ENCODE results near the gene MAB21L1. TPM values are rescaled to one million over a fixed set of nuclear protein-coding genes. Genes with fewer than 3 reads are reported as not detected.

MAB21L1 gene
- not detected for total RNA-seq

- Mint-ChIP-seq H3K27me3 (peaks cover 71% of the 10 kb centered on the region), H3K27ac (peak within 1 kb of the TSS; percentile 19), H3K4me3 (peak within 1 kb of the TSS; percentile 67), H3K4me1 (peaks cover 13% of the 10 kb centered on the region), H3K36me3 (peaks cover 5% of the 10 kb centered on the region), H3K9me3 (ENCODE audit: low read depth) (peaks cover 3% of the 10 kb centered on the region)
- ATAC-seq = no peak
- CTCF ChIA-PET = no interaction called here
- no peak for DNase-seq
These were observed at the start of gene MAB21L1 for GRCh38 chr13:35475960-35476943. Gene MAB21L1, minus strand, starts transcription at chr13:35476689. Its CDS starts 551 bp downstream, at chr13:35476138.

GRCh38 chr13:35524171-35524570 lies 47.7 kb upstream of the MAB21L1 start:
- no peak for DNase-seq
- Mint-ChIP-seq H3K36me3 (no peaks in the 10 kb centered on the region), H3K4me3 (no peak overlapping the region), H3K27ac (no peak overlapping the region), H3K9me3 (ENCODE audit: low read depth) (peaks cover 5% of the 10 kb centered on the region), H3K4me1 (no peaks in the 10 kb centered on the region), H3K27me3 (no peaks in the 10 kb centered on the region)
- CTCF ChIA-PET = no interaction called here
- ATAC-seq = no peak

GRCh38 chr13:35518337-35518946 lies 42.0 kb upstream of the MAB21L1 start:
- no peak for DNase-seq
- Mint-ChIP-seq H3K4me1 (no peaks in the 10 kb centered on the region), H3K9me3 (ENCODE audit: low read depth) (peaks cover 8% of the 10 kb centered on the region), H3K36me3 (no peaks in the 10 kb centered on the region), H3K27ac (no peak overlapping the region), H3K27me3 (no peaks in the 10 kb centered on the region), H3K4me3 (no peak overlapping the region)
- no peak for ATAC-seq
- CTCF ChIA-PET = no interaction called here

- ATAC-seq = no peak
- H3K27me3 Mint-ChIP-seq = no peaks in the 10 kb centered on the region
- CTCF ChIA-PET = no interaction called here
These were observed 38.5 kb upstream of the MAB21L1 start for GRCh38 chr13:35514801-35515502.

GRCh38 chr13:35514061-35514477 lies 37.6 kb upstream of the MAB21L1 start:
- ATAC-seq (no peak), DNase-seq (no peak)
- Mint-ChIP-seq H3K27ac (no peak overlapping the region), H3K9me3 (ENCODE audit: low read depth) (peaks cover 6% of the 10 kb centered on the region), H3K4me1 (no peaks in the 10 kb centered on the region), H3K27me3 (no peaks in the 10 kb centered on the region), H3K4me3 (no peak overlapping the region), H3K36me3 (no peaks in the 10 kb centered on the region)
- CTCF ChIA-PET = no interaction called here

More at GRCh38 chr13:35514801-35515502, 38.5 kb upstream of the MAB21L1 start:
- Mint-ChIP-seq H3K4me1 (no peaks in the 10 kb centered on the region), H3K27ac (no peak overlapping the region), H3K4me3 (no peak overlapping the region), H3K36me3 (no peaks in the 10 kb centered on the region), H3K9me3 (ENCODE audit: low read depth) (peaks cover 6% of the 10 kb centered on the region)
- DNase-seq = no peak

GRCh38 chr13:35512271-35512920 lies 35.9 kb upstream of the MAB21L1 start:
- peaks cover 6% of the 10 kb centered on the region for H3K9me3 Mint-ChIP-seq (ENCODE audit: low read depth)
- no peaks in the 10 kb centered on the region for H3K27me3 Mint-ChIP-seq
- CTCF ChIA-PET = no interaction called here
- H3K4me1 Mint-ChIP-seq = no peaks in the 10 kb centered on the region
- no peaks in the 10 kb centered on the region for H3K36me3 Mint-ChIP-seq
- DNase-seq (no peak), ATAC-seq (no peak)
- no peak overlapping the region for H3K4me3 Mint-ChIP-seq
- no peak overlapping the region for H3K27ac Mint-ChIP-seq

GRCh38 chr13:35502456-35502855 lies 26.0 kb upstream of the MAB21L1 start:
- Mint-ChIP-seq H3K36me3 (no peaks in the 10 kb centered on the region), H3K27ac (no peak overlapping the region), H3K27me3 (no peaks in the 10 kb centered on the region), H3K4me3 (no peak overlapping the region), H3K9me3 (ENCODE audit: low read depth) (no peaks in the 10 kb centered on the region), H3K4me1 (no peaks in the 10 kb centered on the region)
- DNase-seq (no peak), ATAC-seq (no peak)
- CTCF ChIA-PET = no interaction called here

- H3K9me3 Mint-ChIP-seq (ENCODE audit: low read depth) = no peaks in the 10 kb centered on the region
- no peaks in the 10 kb centered on the region for H3K36me3 Mint-ChIP-seq
- H3K4me3 Mint-ChIP-seq = no peak overlapping the region
- H3K27me3 Mint-ChIP-seq = no peaks in the 10 kb centered on the region
- H3K4me1 Mint-ChIP-seq = no peaks in the 10 kb centered on the region
- CTCF ChIA-PET = no interaction called here
- ATAC-seq = no peak
- no peak overlapping the region for H3K27ac Mint-ChIP-seq
- DNase-seq = no peak
These were observed 25.3 kb upstream of the MAB21L1 start for GRCh38 chr13:35501661-35502235.

- no peak for DNase-seq
- no peaks in the 10 kb centered on the region for H3K27me3 Mint-ChIP-seq
- CTCF ChIA-PET = no interaction called here
- H3K4me1 Mint-ChIP-seq = no peaks in the 10 kb centered on the region
- no peaks in the 10 kb centered on the region for H3K36me3 Mint-ChIP-seq
- no peaks in the 10 kb centered on the region for H3K9me3 Mint-ChIP-seq (ENCODE audit: low read depth)
- H3K4me3 Mint-ChIP-seq = no peak overlapping the region
- H3K27ac Mint-ChIP-seq = no peak overlapping the region
- ATAC-seq = no peak
These were observed 23.7 kb upstream of the MAB21L1 start for GRCh38 chr13:35500144-35500543.

GRCh38 chr13:35499676-35500075 lies 23.2 kb upstream of the MAB21L1 start:
- no peak overlapping the region for H3K4me3 Mint-ChIP-seq

GRCh38 chr13:35499196-35499662 lies 22.7 kb upstream of the MAB21L1 start:
- Mint-ChIP-seq H3K27ac (no peak overlapping the region), H3K4me1 (no peaks in the 10 kb centered on the region), H3K27me3 (no peaks in the 10 kb centered on the region), H3K4me3 (no peak overlapping the region), H3K36me3 (no peaks in the 10 kb centered on the region), H3K9me3 (ENCODE audit: low read depth) (no peaks in the 10 kb centered on the region)
- CTCF ChIA-PET = no interaction called here
- ATAC-seq (no peak), DNase-seq (no peak)

More at GRCh38 chr13:35499676-35500075, 23.2 kb upstream of the MAB21L1 start:
- no peak overlapping the region for H3K27ac Mint-ChIP-seq
- no peaks in the 10 kb centered on the region for H3K9me3 Mint-ChIP-seq (ENCODE audit: low read depth)
- ATAC-seq = no peak
- no peaks in the 10 kb centered on the region for H3K36me3 Mint-ChIP-seq
- H3K4me1 Mint-ChIP-seq = no peaks in the 10 kb centered on the region
- DNase-seq = no peak
- no peaks in the 10 kb centered on the region for H3K27me3 Mint-ChIP-seq
- CTCF ChIA-PET = no interaction called here

GRCh38 chr13:35498231-35498630 lies 21.7 kb upstream of the MAB21L1 start:
- Mint-ChIP-seq H3K36me3 (no peaks in the 10 kb centered on the region), H3K4me1 (no peaks in the 10 kb centered on the region), H3K27ac (no peak overlapping the region), H3K9me3 (ENCODE audit: low read depth) (no peaks in the 10 kb centered on the region), H3K4me3 (no peak overlapping the region), H3K27me3 (no peaks in the 10 kb centered on the region)
- CTCF ChIA-PET = no interaction called here
- DNase-seq (no peak), ATAC-seq (no peak)
